ENCODE measurements around the gene NOS1AP.

The NOS1AP gene

GRCh38 chr1:162372159-162373071 is 302.9 kb downstream of the NOS1AP start:
- Mint-ChIP-seq H3K27me3 (ENCODE audit: low read depth) (no peaks in the 10 kb centered on the region), H3K27ac (no peak overlapping the region), H3K4me1 (no peaks in the 10 kb centered on the region), H3K36me3 (ENCODE audit: low read depth) (peaks cover 6% of the 10 kb centered on the region), H3K4me3 (no peak overlapping the region), H3K9me3 (no peaks in the 10 kb centered on the region)
- TF ChIP-seq CTCF (IDR thresholded peaks at IDR 0.05; ENCODE audit: unreplicated experiment in 3 of 3), result no peak

DNA sequence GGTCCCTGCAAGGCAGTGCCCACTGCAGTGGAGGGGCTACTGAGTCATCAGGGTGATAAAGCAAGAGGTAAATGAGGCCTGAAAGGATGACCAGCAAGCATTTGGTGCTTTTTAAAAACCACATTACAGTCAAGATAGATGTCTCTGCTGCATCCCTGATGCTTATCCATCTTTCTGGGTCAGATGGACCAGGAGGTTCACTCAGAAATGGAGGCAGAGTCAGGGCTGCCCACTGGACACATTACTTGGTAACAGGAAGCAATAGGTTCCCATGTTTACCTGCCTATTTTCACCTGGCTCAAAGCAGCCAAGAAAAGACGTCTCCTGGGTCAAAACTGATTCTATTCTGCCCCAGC is 303.6 kb downstream of the NOS1AP start:
- no peak for TF ChIP-seq CTCF (IDR thresholded peaks at IDR 0.05; ENCODE audit: unreplicated experiment in 3 of 3)
- H3K4me1 Mint-ChIP-seq, result no peaks in the 10 kb centered on the region
- H3K4me3 Mint-ChIP-seq, result no peak overlapping the region
- no peak overlapping the region for H3K27ac Mint-ChIP-seq
- H3K27me3 Mint-ChIP-seq (ENCODE audit: low read depth), result no peaks in the 10 kb centered on the region
- peaks cover 6% of the 10 kb centered on the region for H3K36me3 Mint-ChIP-seq (ENCODE audit: low read depth)
- no peaks in the 10 kb centered on the region for H3K9me3 Mint-ChIP-seq

GRCh38 chr1:162373541-162374260 is 304.2 kb downstream of the NOS1AP start:
- H3K36me3 Mint-ChIP-seq (ENCODE audit: low read depth), result peaks cover 6% of the 10 kb centered on the region
- H3K9me3 Mint-ChIP-seq, result no peaks in the 10 kb centered on the region
- no peak overlapping the region for H3K27ac Mint-ChIP-seq
- no peak overlapping the region for H3K4me3 Mint-ChIP-seq
- no peaks in the 10 kb centered on the region for H3K4me1 Mint-ChIP-seq
- TF ChIP-seq CTCF (IDR thresholded peaks at IDR 0.05; ENCODE audit: unreplicated experiment in 3 of 3), result no peak
- no peaks in the 10 kb centered on the region for H3K27me3 Mint-ChIP-seq (ENCODE audit: low read depth)

DNA sequence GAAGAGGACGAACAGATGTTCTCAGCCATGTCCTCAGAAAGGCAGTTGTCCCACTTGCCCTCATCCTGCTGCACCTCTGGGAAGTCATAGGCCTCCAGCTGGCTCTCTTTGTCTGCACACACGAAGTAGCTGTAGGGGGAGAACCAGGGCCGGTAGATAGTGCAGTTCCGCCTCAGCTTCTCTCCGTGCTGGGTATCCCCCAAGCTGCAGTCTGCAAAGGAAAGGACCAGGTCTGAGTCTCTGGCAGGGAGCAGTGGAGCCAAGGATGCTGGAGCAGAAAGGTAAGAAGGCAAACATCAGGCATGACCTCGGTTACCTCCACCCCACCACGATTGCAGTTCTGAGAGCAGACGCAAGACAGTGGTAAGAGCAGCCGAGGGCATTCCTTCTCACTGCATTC is 304.9 kb downstream of the NOS1AP start:
- Mint-ChIP-seq H3K36me3 (ENCODE audit: low read depth) (peaks cover 6% of the 10 kb centered on the region), H3K27ac (no peak overlapping the region), H3K9me3 (no peaks in the 10 kb centered on the region), H3K4me3 (no peak overlapping the region), H3K4me1 (no peaks in the 10 kb centered on the region), H3K27me3 (ENCODE audit: low read depth) (no peaks in the 10 kb centered on the region)
- no peak for TF ChIP-seq CTCF (IDR thresholded peaks at IDR 0.05; ENCODE audit: unreplicated experiment in 3 of 3)

DNA sequence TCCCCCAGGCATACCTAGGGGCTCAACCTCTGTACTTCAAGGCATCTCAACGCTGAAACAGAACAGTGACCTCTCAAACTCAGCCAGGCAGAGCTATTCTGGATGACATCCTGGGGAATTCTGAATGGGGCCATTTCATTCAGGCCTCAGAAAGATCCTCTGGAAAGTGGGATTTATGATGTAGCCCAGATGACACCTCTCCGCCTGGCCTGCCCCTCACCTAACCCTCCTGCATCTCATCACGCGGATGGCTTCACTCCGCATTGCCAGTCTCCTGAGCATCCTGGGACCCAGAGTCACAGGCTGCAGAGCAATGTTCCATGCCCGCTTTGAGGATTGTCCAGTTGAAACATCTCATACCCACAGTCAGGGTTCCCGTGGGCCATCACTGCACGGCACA is 306.0 kb downstream of the NOS1AP start:
- Mint-ChIP-seq H3K4me1 (no peaks in the 10 kb centered on the region), H3K9me3 (no peaks in the 10 kb centered on the region)

More for the DNA sequence above, 306.0 kb downstream of the NOS1AP start:
- H3K27me3 Mint-ChIP-seq (ENCODE audit: low read depth), result no peaks in the 10 kb centered on the region
- peaks cover 6% of the 10 kb centered on the region for H3K36me3 Mint-ChIP-seq (ENCODE audit: low read depth)
- no peak overlapping the region for H3K27ac Mint-ChIP-seq
- no peak overlapping the region for H3K4me3 Mint-ChIP-seq
- TF ChIP-seq CTCF (IDR thresholded peaks at IDR 0.05; ENCODE audit: unreplicated experiment in 3 of 3), result no peak

Measured in nephron (organoid).